Measurements from ENCODE around the gene METAP1D. TPM values are rescaled to one million over a fixed set of nuclear protein-coding genes. Genes with fewer than 3 reads are reported as not detected.

Gene METAP1D
- total and polyA plus RNA-seq, 4 donors, result 3.3 to 7.1 (median 4.4) TPM

DNA sequence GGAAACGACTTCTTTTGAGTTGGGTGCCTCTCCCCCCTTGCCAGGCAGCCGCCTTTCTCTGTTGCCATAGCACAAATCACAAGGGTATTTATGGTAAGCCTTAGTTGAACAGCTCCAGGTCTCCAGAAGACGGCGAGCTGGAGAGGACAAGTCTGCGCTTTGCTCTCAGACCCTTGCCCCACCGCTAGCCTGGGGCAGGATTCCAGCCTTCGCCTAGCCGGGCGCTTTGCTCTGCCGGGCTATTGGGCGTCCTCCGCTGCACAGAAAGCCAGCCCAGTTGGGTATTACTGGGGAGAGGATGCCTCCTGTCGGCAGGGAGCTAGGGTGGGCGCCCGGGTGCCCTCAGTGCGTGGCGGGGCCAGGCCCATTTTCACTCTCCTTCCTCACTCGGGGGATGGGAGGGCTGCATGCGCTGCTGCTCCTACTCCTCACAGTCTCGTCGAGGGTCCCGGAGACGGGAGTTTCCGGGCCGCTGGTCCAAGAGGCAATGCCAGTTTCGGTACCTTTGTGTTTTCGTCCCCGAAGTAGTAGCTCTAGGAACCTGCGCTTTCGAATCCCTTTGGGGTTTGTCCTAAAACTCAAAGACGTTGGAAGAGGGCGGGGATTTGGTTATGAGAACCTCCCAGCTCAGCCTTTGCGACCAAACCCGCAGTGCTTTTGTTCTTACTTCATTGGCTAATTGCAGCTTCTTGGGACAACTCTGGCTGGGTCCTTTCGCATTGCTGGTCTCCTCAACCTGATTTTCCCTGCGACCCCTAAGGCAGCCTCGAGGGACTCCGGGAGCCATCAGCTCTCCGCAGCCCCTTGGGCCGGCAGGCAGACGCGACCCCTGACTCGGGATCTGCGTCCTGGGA is 106.6 kb downstream of the METAP1D start:
- H3K36me3 ChIP-seq (ENCODE audit: control insufficient read depth in 4 of 4, insufficient read depth in 3 of 4, low read depth in 1 of 4, low read length in 3 of 4), result no peaks in the 10 kb centered on the region
- H3K9ac ChIP-seq (ENCODE audit: low read depth in 1 of 2, low read length in 2 of 2), result no peak overlapping the region
- TF ChIP-seq JUND (IDR thresholded peaks at IDR 0.05), result no peak
- TF ChIP-seq GABPA (IDR thresholded peaks at IDR 0.05 in 1 of 2, conservative IDR thresholded peaks at IDR 0.05 in 1 of 2), result no peak
- TF ChIP-seq HNF4G (IDR thresholded peaks at IDR 0.05), result no peak
- TF ChIP-seq ATF3 (IDR thresholded peaks at IDR 0.05), result no peak
- peak; percentile 70 to 73 for TF ChIP-seq RAD21 (IDR thresholded peaks at IDR 0.05)
- no peak for TF ChIP-seq TAF1 (conservative IDR thresholded peaks at IDR 0.05)
- no peak for TF ChIP-seq SP1 (IDR thresholded peaks at IDR 0.05)
- TF ChIP-seq NR2F2 (IDR thresholded peaks at IDR 0.05), result no peak
- TF ChIP-seq REST (IDR thresholded peaks at IDR 0.05), result no peak
- TF ChIP-seq YY1 (IDR thresholded peaks at IDR 0.05), result no peak
- TF ChIP-seq, protein P1, sequence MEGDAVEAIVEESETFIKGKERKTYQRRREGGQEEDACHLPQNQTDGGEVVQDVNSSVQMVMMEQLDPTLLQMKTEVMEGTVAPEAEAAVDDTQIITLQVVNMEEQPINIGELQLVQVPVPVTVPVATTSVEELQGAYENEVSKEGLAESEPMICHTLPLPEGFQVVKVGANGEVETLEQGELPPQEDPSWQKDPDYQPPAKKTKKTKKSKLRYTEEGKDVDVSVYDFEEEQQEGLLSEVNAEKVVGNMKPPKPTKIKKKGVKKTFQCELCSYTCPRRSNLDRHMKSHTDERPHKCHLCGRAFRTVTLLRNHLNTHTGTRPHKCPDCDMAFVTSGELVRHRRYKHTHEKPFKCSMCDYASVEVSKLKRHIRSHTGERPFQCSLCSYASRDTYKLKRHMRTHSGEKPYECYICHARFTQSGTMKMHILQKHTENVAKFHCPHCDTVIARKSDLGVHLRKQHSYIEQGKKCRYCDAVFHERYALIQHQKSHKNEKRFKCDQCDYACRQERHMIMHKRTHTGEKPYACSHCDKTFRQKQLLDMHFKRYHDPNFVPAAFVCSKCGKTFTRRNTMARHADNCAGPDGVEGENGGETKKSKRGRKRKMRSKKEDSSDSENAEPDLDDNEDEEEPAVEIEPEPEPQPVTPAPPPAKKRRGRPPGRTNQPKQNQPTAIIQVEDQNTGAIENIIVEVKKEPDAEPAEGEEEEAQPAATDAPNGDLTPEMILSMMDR (IDR thresholded peaks at IDR 0.05; ENCODE audit: low read depth, low read length, missing input control), result peak; percentile 25
- TF ChIP-seq, protein P2, sequence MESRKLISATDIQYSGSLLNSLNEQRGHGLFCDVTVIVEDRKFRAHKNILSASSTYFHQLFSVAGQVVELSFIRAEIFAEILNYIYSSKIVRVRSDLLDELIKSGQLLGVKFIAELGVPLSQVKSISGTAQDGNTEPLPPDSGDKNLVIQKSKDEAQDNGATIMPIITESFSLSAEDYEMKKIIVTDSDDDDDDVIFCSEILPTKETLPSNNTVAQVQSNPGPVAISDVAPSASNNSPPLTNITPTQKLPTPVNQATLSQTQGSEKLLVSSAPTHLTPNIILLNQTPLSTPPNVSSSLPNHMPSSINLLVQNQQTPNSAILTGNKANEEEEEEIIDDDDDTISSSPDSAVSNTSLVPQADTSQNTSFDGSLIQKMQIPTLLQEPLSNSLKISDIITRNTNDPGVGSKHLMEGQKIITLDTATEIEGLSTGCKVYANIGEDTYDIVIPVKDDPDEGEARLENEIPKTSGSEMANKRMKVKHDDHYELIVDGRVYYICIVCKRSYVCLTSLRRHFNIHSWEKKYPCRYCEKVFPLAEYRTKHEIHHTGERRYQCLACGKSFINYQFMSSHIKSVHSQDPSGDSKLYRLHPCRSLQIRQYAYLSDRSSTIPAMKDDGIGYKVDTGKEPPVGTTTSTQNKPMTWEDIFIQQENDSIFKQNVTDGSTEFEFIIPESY (IDR thresholded peaks at IDR 0.05), result no peak
- WGBS, result 6% methylated on average over 44 of the region's 44 CpGs
- H3K4me1 ChIP-seq (ENCODE audit: control insufficient read depth in 4 of 4, insufficient read depth in 4 of 4, low read length in 3 of 4), result peaks cover 16 to 36% (median 30%) of the 10 kb centered on the region in 4 donors
- H3K27me3 ChIP-seq (ENCODE audit: control insufficient read depth in 4 of 4, insufficient read depth in 4 of 4, low read length in 3 of 4), result peaks cover 0 to 28% (median 13%) of the 10 kb centered on the region in 4 donors
- peak; percentile 49 for DNase-seq (ENCODE audit: low spot score)
- H3K27ac ChIP-seq (ENCODE audit: low read depth in 1 of 2, low read length in 2 of 2), result no peak overlapping the region
- peaks cover 0 to 2% (median 0%) of the 10 kb centered on the region in 4 donors for H3K9me3 ChIP-seq (ENCODE audit: control insufficient read depth in 4 of 4, low read length in 3 of 4)
- H3K4me3 ChIP-seq (ENCODE audit: low read depth in 1 of 3, low read length in 3 of 3), result peak overlapping the region in 1 of 3 donors; percentile 33

All from liver (tissue), 9 donors.